Tibial nerve (tissue), 4 donors: ENCODE data around the gene ALOX15B.

Experiments used
- CTCF ChIP-seq, 5 experiments: fragments of 200-600 bp in 3 of 5; fragments of 450-650 bp in 2 of 5; sonication (generic) in 3 of 5; IDR thresholded peaks; one replicate each; pipeline ENCODE4 v1.5.1; 2016 to 2019; ENCODE audit warnings: antibody characterized with exemption in 5 of 5, mild to moderate bottlenecking in 3 of 5, moderate library complexity in 2 of 5
- EP300 ChIP-seq, 2 donors: sonication (generic); formaldehyde crosslinking; IDR thresholded peaks; one replicate each; pipeline ENCODE4 v1.6.1; 2017; ENCODE audit warnings: antibody characterized with exemption in 2 of 2, mild to moderate bottlenecking in 1 of 2
- POLR2A ChIP-seq, 2 donors: fragments of 450-650 bp; IDR thresholded peaks; one replicate each; pipeline ENCODE4 v1.6.1; 2017; ENCODE audit warnings: antibody characterized with exemption in 2 of 2, mild to moderate bottlenecking in 2 of 2, moderate library complexity in 2 of 2

- TF ChIP-seq CTCF (IDR thresholded peaks at IDR 0.05) (no peak), POLR2A (IDR thresholded peaks at IDR 0.05) (no peak), EP300 (IDR thresholded peaks at IDR 0.05) (no peak)
Measured at GRCh38 chr17:8031261-8031661, 7.6 kb upstream of the ALOX15B start.
